ENCODE data around the gene ENPP1.

- TF ChIP-seq CTCF (IDR thresholded peaks at IDR 0.05) (no peak), POLR2A (IDR thresholded peaks at IDR 0.05) (no peak)
Observed at GRCh38 chr6:131861381-131861780, 53.6 kb downstream of the ENPP1 start.
